NCI-H524 treated with DMSO at 0.1 percent for 48 hours (cell line): ENCODE data around the gene TET3.

Source experiments
- DNase-seq: peaks from one replicate; lab custom pipeline; 2025; lab: John Stamatoyannopoulos, UW

Gene TET3

GRCh38 chr2:73987109-73987947, 2.6 kb downstream of the TET3 start:
- no peak for DNase-seq

GRCh38 chr2:73987948-73988700, 3.4 kb downstream of the TET3 start:
- no peak for DNase-seq

GRCh38 chr2:73989972-73990371, 5.3 kb downstream of the TET3 start:
- DNase-seq: no peak

- DNase-seq: no peak
Measured at GRCh38 chr2:73990531-73990930, 5.8 kb downstream of the TET3 start.

GRCh38 chr2:73992036-73992435, 7.3 kb downstream of the TET3 start:
- no peak for DNase-seq

GRCh38 chr2:73993376-73993775, 8.7 kb downstream of the TET3 start:
- DNase-seq: no peak

- DNase-seq: no peak
Measured at GRCh38 chr2:73993778-73994177, 9.1 kb downstream of the TET3 start.

- no peak for DNase-seq
Measured at GRCh38 chr2:73994178-73994831, 9.6 kb downstream of the TET3 start.

GRCh38 chr2:73995810-73996209, 11.1 kb downstream of the TET3 start:
- no peak for DNase-seq

- no peak for DNase-seq
Measured at GRCh38 chr2:73997813-73998212, 13.1 kb downstream of the TET3 start.

- DNase-seq: no peak
Measured at GRCh38 chr2:73998451-73998850, 13.7 kb downstream of the TET3 start.

GRCh38 chr2:73998933-73999332, 14.2 kb downstream of the TET3 start:
- no peak for DNase-seq

- no peak for DNase-seq
Measured at GRCh38 chr2:73999881-74000597, 15.3 kb downstream of the TET3 start.

- DNase-seq: no peak
Measured at GRCh38 chr2:74000666-74001065, 16.0 kb downstream of the TET3 start.

- no peak for DNase-seq
Measured at GRCh38 chr2:74001121-74001520, 16.4 kb downstream of the TET3 start.

GRCh38 chr2:74001781-74002504, 17.2 kb downstream of the TET3 start:
- DNase-seq: no peak

- peak; percentile 27 for DNase-seq
Measured at GRCh38 chr2:74002505-74003421, 18.1 kb downstream of the TET3 start.

- DNase-seq: no peak
Measured at GRCh38 chr2:74003494-74004211, 18.9 kb downstream of the TET3 start.
